Measurements from ENCODE around the gene RNASEH2B. TPM values are rescaled to one million over a fixed set of nuclear protein-coding genes. Genes with fewer than 3 reads are reported as not detected.

Gene RNASEH2B, protein sequence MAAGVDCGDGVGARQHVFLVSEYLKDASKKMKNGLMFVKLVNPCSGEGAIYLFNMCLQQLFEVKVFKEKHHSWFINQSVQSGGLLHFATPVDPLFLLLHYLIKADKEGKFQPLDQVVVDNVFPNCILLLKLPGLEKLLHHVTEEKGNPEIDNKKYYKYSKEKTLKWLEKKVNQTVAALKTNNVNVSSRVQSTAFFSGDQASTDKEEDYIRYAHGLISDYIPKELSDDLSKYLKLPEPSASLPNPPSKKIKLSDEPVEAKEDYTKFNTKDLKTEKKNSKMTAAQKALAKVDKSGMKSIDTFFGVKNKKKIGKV
- total RNA-seq (100 to 1,000 TPM in 1 of 5 experiments, 10 to 100 TPM in 4; 65.3 to 105 (median 92.4) TPM), polyA plus RNA-seq (10 to 100 TPM; 94.6 to 99.1 TPM), total RNA-seq (76.3 reads per million, percentile 79 among the genes with 10 or more reads in this experiment)

DNA sequence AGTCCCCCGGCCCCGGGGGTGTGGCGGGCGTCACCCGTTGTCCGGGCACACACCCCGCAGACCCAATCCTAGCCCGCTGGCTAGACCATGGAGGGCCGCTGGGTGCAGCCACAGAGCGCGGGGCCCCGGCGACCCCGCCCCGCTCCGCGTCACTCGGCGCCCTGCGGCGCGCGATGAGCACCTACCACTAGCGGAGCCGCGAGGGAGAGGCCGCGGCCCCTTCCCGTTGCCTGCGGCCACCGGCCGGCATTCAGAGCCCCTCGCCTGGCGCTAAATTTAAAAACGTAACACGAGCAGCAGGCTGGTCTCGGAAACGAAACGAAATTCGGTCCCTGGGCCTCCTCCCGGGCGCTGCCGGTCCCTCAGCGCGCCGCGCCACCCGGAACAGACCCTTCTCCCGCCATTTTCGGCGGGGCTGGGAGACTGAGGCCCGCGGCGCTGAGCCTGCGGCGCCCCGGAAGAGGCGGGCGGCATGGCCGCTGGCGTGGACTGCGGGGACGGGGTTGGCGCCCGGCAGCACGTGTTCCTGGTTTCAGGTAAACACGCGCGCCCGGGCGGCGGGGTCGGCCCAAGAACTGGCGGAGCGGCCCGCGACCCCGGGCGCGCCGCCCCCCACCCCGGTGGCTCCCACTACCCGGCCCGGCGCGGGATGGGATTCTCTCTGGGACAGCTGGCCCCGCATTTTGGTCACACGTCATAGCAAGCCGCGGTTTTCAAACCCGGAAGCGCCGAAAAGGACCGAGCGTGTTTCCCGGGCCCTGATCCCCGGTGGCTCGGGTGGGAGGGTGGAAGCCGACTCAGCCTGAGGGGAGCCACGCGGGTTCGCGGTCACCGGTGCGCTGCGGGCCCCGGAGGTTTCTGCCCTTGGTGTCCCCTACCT is at the start of gene RNASEH2B:
Gene RNASEH2B (plus strand): TSS at position 187 of the 880 bp plus-strand sequence. CDS start 286 bp downstream, at position 473.
- peak within 1 kb of the TSS; percentile 86 for H3K4me3 ChIP-seq (ENCODE audit: low read length)
- POLR2A ChIA-PET, result interaction anchor here (0.5 to 5.4 kb wide), 15 partner anchors 10 to 974 kb away, joined by 3 to 122 read pairs (median 6); partner anchors contain the start of genes SPRYD7 and TRIM13
- no peaks in the 10 kb centered on the region for H3K36me3 ChIP-seq (ENCODE audit: control insufficient read depth in 2 of 3, insufficient read depth in 3 of 3, low read length in 3 of 3)
- Mint-ChIP-seq H3K4me1 (peaks cover 23 to 47% (median 41%) of the 10 kb centered on the region in 7 donors), H3K27me3 (no peaks in the 10 kb centered on the region), H3K36me3 (peaks cover 0 to 12% (median 0%) of the 10 kb centered on the region in 5 donors), H3K4me3 (peak within 1 kb of the TSS; percentile 72 to 99 (median 93)), H3K27ac (peak within 1 kb of the TSS; percentile 83 to 98 (median 92)), H3K9me3 (no peaks in the 10 kb centered on the region)
- CTCF ChIA-PET, result interaction anchor here (0.7 to 3.5 kb wide), 8 partner anchors 14 to 933 kb away, joined by 3 to 45 read pairs (median 12); no protein-coding TSS in a partner anchor
- H3K27me3 ChIP-seq (ENCODE audit: control insufficient read depth in 2 of 2, insufficient read depth in 2 of 2, low read length in 2 of 2), result no peaks in the 10 kb centered on the region
- H3K9me3 ChIP-seq (ENCODE audit: control insufficient read depth in 2 of 3, low read length in 3 of 3), result no peaks in the 10 kb centered on the region
- ATAC-seq, result peak; percentile 82
- peak; percentile 63 to 80 (median 77) for DNase-seq
- peaks cover 7 to 14% of the 10 kb centered on the region in 2 donors for H3K4me1 ChIP-seq (ENCODE audit: control insufficient read depth in 2 of 2, insufficient read depth in 2 of 2, low read length in 2 of 2)
- intact Hi-C loops (cut with micrococcal nuclease), result loop anchor here (1.0 to 10.0 kb wide), 20 partner anchors 17 to 1545 kb away; partner anchors contain the start of genes INTS6 (in 2 of the 2), WDFY2 (in 2 of the 2), CKAP2 (in 1 of the 2) and EBPL (in 1 of the 2)
- H3K27ac ChIP-seq (ENCODE audit: low read depth, low read length), result peak within 1 kb of the TSS; percentile 86

DNA sequence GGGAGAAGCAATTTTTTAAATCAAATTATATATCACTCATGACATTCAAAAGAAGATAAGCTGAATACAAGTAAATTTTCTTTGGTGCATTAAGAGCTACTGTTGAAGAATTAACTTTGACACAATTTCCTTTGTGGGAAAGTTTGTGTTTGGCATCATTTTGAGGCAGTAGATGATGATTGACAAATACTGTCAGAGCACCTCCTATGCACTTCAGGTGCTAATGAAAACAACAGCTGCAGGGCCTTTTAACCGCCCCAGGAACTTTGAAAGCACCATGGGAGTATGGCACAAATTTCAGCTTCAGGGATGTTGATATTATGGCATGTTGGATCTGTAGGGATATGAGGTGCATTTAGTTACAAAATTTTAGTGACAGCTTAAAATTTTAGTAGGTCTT is 45.1 kb upstream of the RNASEH2B start:
- CTCF ChIA-PET, result interaction anchor here (1.0 kb wide), 1 partner anchor 47 kb away, joined by 3 read pairs; no protein-coding TSS in a partner anchor

DNA sequence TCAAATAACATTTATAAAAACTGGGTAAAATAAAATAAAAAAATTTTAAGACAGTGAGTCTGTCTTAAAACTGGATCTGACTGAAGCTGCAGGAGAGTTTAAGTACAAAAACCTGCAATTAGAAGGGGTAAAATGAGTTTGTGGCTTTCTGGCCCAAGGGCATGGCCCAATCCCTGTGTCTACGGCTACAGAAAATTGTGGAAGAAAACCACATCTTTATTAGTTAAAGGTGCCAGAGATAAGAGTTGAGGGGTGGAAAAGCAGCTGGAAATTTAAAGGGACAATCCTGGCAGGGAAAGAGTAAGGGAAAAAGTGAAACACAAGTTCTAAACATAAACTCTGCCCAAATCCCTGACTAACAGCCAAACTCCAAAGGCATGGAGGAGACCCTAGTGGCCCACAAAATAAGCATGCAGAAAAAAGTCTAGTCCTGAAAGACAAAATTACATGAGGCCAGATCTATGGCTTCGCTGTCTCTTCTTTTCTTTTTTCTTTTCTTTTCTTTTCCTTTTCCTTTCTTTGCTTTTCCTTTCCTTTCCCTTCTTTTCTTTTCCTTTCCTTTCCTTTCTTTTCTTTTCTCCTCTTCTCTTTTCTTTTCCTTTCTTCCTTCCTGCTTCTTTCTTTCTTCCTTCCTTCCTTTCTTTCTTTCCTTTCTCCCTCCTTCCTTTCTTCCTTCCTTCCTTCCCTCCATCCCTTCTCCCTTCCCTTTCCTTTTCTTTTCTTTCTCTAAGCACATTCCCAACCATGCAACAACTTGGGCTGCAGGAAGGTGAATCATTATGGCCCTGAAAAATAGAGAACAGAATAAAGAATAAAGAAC is 42.6 kb upstream of the RNASEH2B start:
- Histone ChIP-seq H3K36me3 (ENCODE audit: control insufficient read depth in 2 of 3, insufficient read depth in 3 of 3, low read length in 3 of 3) (no peaks in the 10 kb centered on the region), H3K4me3 (ENCODE audit: low read length) (no peak overlapping the region), H3K27ac (ENCODE audit: low read depth, low read length) (no peak overlapping the region), H3K9me3 (ENCODE audit: control insufficient read depth in 2 of 3, low read length in 3 of 3) (no peaks in the 10 kb centered on the region), H3K27me3 (ENCODE audit: control insufficient read depth in 2 of 2, insufficient read depth in 2 of 2, low read length in 2 of 2) (no peaks in the 10 kb centered on the region), H3K4me1 (ENCODE audit: control insufficient read depth in 2 of 2, insufficient read depth in 2 of 2, low read length in 2 of 2) (no peaks in the 10 kb centered on the region)
- H3K9me3 Mint-ChIP-seq, result peaks cover 0 to 4% (median 0%) of the 10 kb centered on the region in 11 donors
- DNase-seq (no peak), ATAC-seq (no peak)
- intact Hi-C loops (cut with micrococcal nuclease), result no loop called here
- CTCF ChIA-PET, result no interaction called here
- peaks cover 0 to 3% (median 0%) of the 10 kb centered on the region in 5 donors for H3K36me3 Mint-ChIP-seq
- POLR2A ChIA-PET, result no interaction called here
- H3K27me3 Mint-ChIP-seq, result peaks cover 0 to 43% (median 0%) of the 10 kb centered on the region in 5 donors
- no peak overlapping the region for H3K4me3 Mint-ChIP-seq
- no peaks in the 10 kb centered on the region for H3K4me1 Mint-ChIP-seq
- peak overlapping the region in 4 of 9 donors; percentile 6 to 76 (median 45) for H3K27ac Mint-ChIP-seq

More for the DNA sequence above, 45.1 kb upstream of the RNASEH2B start:
- intact Hi-C loops (cut with micrococcal nuclease), result no loop called here
- ATAC-seq (no peak), DNase-seq (no peak)
- H3K9me3 Mint-ChIP-seq, result peaks cover 0 to 12% (median 7%) of the 10 kb centered on the region in 11 donors
- H3K4me3 Mint-ChIP-seq, result no peak overlapping the region
- no peaks in the 10 kb centered on the region for H3K4me1 Mint-ChIP-seq
- peaks cover 0 to 44% (median 8%) of the 10 kb centered on the region in 5 donors for H3K27me3 Mint-ChIP-seq
- H3K36me3 Mint-ChIP-seq, result peaks cover 0 to 14% (median 0%) of the 10 kb centered on the region in 5 donors
- no peak overlapping the region for H3K4me3 ChIP-seq (ENCODE audit: low read length)
- no peak overlapping the region for H3K27ac ChIP-seq (ENCODE audit: low read depth, low read length)
- H3K36me3 ChIP-seq (ENCODE audit: control insufficient read depth in 2 of 3, insufficient read depth in 3 of 3, low read length in 3 of 3), result no peaks in the 10 kb centered on the region
- H3K9me3 ChIP-seq (ENCODE audit: control insufficient read depth in 2 of 3, low read length in 3 of 3), result no peaks in the 10 kb centered on the region
- no peaks in the 10 kb centered on the region for H3K27me3 ChIP-seq (ENCODE audit: control insufficient read depth in 2 of 2, insufficient read depth in 2 of 2, low read length in 2 of 2)
- no peaks in the 10 kb centered on the region for H3K4me1 ChIP-seq (ENCODE audit: control insufficient read depth in 2 of 2, insufficient read depth in 2 of 2, low read length in 2 of 2)
- no peak overlapping the region for H3K27ac Mint-ChIP-seq
- POLR2A ChIA-PET, result interaction anchor here (0.6 kb wide), 1 partner anchor 18 kb away, joined by 3 read pairs; no protein-coding TSS in a partner anchor

DNA sequence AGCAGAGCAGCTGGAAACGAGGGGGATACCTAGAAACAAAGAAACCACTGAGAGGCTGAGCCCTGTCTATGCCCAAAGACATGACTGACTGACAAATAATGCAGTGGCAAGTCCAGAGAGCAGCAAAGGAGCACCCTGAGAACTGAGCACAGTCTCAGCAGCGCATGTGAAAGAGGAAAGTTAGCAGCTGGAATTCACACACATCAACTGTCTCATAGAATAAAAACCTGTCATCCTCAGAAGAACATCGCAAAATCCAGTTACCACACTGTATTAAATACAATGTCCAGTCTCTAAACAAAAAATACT is 42.0 kb upstream of the RNASEH2B start:
- Mint-ChIP-seq H3K36me3 (peaks cover 0 to 3% (median 0%) of the 10 kb centered on the region in 5 donors), H3K4me3 (no peak overlapping the region), H3K9me3 (peaks cover 0 to 4% (median 0%) of the 10 kb centered on the region in 11 donors), H3K27me3 (peaks cover 0 to 44% (median 0%) of the 10 kb centered on the region in 5 donors), H3K4me1 (no peaks in the 10 kb centered on the region), H3K27ac (peak overlapping the region in 4 of 9 donors; percentile 6 to 76 (median 45))
- H3K4me1 ChIP-seq (ENCODE audit: control insufficient read depth in 2 of 2, insufficient read depth in 2 of 2, low read length in 2 of 2), result no peaks in the 10 kb centered on the region
- no peak overlapping the region for H3K4me3 ChIP-seq (ENCODE audit: low read length)
- intact Hi-C loops (cut with micrococcal nuclease), result no loop called here
- no peaks in the 10 kb centered on the region for H3K27me3 ChIP-seq (ENCODE audit: control insufficient read depth in 2 of 2, insufficient read depth in 2 of 2, low read length in 2 of 2)
- ATAC-seq (no peak), DNase-seq (no peak)
- ChIA-PET POLR2A (no interaction called here), CTCF (no interaction called here)
- no peaks in the 10 kb centered on the region for H3K36me3 ChIP-seq (ENCODE audit: control insufficient read depth in 2 of 3, insufficient read depth in 3 of 3, low read length in 3 of 3)
- H3K9me3 ChIP-seq (ENCODE audit: control insufficient read depth in 2 of 3, low read length in 3 of 3), result no peaks in the 10 kb centered on the region
- no peak overlapping the region for H3K27ac ChIP-seq (ENCODE audit: low read depth, low read length)

DNA sequence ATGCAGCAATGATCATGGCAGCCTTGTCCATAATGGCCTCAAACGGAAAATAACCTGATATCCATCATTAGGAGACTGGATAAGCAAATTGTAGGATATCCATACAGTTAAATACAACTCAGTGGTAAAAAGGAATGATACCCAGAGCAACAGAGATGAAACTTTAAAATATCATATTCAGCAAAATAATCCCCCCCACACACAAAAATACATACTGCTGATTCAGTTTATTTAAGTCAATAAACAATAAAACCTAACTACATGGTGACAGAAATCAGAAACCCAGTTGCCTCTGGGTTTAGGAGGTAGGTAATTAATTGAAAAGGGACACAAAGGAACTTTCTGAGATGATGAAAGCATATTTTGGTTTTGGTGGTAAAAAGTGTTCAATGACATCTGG is 38.2 kb upstream of the RNASEH2B start:
- Histone ChIP-seq H3K36me3 (ENCODE audit: control insufficient read depth in 2 of 3, insufficient read depth in 3 of 3, low read length in 3 of 3) (no peaks in the 10 kb centered on the region), H3K27ac (ENCODE audit: low read depth, low read length) (no peak overlapping the region), H3K9me3 (ENCODE audit: control insufficient read depth in 2 of 3, low read length in 3 of 3) (no peaks in the 10 kb centered on the region), H3K27me3 (ENCODE audit: control insufficient read depth in 2 of 2, insufficient read depth in 2 of 2, low read length in 2 of 2) (no peaks in the 10 kb centered on the region), H3K4me1 (ENCODE audit: control insufficient read depth in 2 of 2, insufficient read depth in 2 of 2, low read length in 2 of 2) (no peaks in the 10 kb centered on the region), H3K4me3 (ENCODE audit: low read length) (no peak overlapping the region)
- POLR2A ChIA-PET, result no interaction called here
- H3K4me3 Mint-ChIP-seq, result no peak overlapping the region
- peaks cover 0 to 3% (median 0%) of the 10 kb centered on the region in 5 donors for H3K36me3 Mint-ChIP-seq
- CTCF ChIA-PET, result no interaction called here
- intact Hi-C loops (cut with micrococcal nuclease), result no loop called here
- no peaks in the 10 kb centered on the region for H3K4me1 Mint-ChIP-seq
- peak overlapping the region in 1 of 9 donors; percentile 36 for H3K27ac Mint-ChIP-seq
- peaks cover 0 to 4% (median 0%) of the 10 kb centered on the region in 11 donors for H3K9me3 Mint-ChIP-seq
- no peak for DNase-seq
- ATAC-seq, result no peak
- peaks cover 0 to 45% (median 0%) of the 10 kb centered on the region in 5 donors for H3K27me3 Mint-ChIP-seq

DNA sequence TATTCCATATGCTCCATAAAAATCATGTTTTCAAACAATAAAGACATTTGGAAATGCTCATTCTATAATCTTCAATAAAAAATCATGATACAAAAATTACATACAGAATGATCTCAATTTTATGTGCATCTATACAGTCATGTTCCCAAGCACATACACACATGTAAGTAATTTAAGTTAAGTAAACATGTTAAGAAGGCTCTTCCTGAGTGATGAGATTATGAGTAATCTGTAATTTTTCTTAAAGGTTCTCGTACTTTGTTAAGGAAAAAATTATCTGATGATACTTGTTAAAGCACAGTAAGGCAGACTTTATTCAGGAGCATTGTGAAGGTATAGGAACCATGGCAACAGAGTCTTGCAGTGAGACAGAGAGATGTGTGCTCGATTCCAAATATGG is 36.1 kb upstream of the RNASEH2B start:
- Mint-ChIP-seq H3K36me3 (peaks cover 0 to 3% (median 0%) of the 10 kb centered on the region in 5 donors), H3K27ac (no peak overlapping the region), H3K4me3 (no peak overlapping the region), H3K9me3 (peaks cover 0 to 4% (median 0%) of the 10 kb centered on the region in 11 donors), H3K4me1 (no peaks in the 10 kb centered on the region), H3K27me3 (peaks cover 0 to 29% (median under 1%) of the 10 kb centered on the region in 5 donors)
- Histone ChIP-seq H3K27ac (ENCODE audit: low read depth, low read length) (no peak overlapping the region), H3K27me3 (ENCODE audit: control insufficient read depth in 2 of 2, insufficient read depth in 2 of 2, low read length in 2 of 2) (no peaks in the 10 kb centered on the region), H3K9me3 (ENCODE audit: control insufficient read depth in 2 of 3, low read length in 3 of 3) (no peaks in the 10 kb centered on the region), H3K4me3 (ENCODE audit: low read length) (no peak overlapping the region), H3K4me1 (ENCODE audit: control insufficient read depth in 2 of 2, insufficient read depth in 2 of 2, low read length in 2 of 2) (no peaks in the 10 kb centered on the region), H3K36me3 (ENCODE audit: control insufficient read depth in 2 of 3, insufficient read depth in 3 of 3, low read length in 3 of 3) (no peaks in the 10 kb centered on the region)
- DNase-seq (no peak), ATAC-seq (no peak)
- ChIA-PET POLR2A (no interaction called here), CTCF (no interaction called here)
- intact Hi-C loops (cut with micrococcal nuclease), result no loop called here

All from naive thymus-derived CD4-positive, alpha-beta T cell (primary cell).